IMR-90 (cell line): ENCODE data around the gene NTRK2. TPM values are rescaled to one million over a fixed set of nuclear protein-coding genes. Genes with fewer than 3 reads are reported as not detected.

Experiments used
- ATAC-seq: fragments of 200-7000 bp; cut with Tn5 transposase; 2 replicates; pipeline ENCODE4 v1.9.1; 2020; ENCODE audit warnings: low read depth, mild to moderate bottlenecking, moderate library complexity
- BruUV-seq: library from RNA; stranded (reverse); fragments of 400-500 nt; replicated peaks from 2 replicates; lab custom pipeline; 2021; lab: Mats Ljungman, UMichigan
- CTCF ChIA-PET: fragments of 300-600 bp; formaldehyde crosslinking; extraction: SDS; loops from one replicate; lab custom pipeline; 2021; ENCODE audit warnings: antibody characterized with exemption; lab: Yijun Ruan, JAX
- POLR2A ChIA-PET: fragments of 300-600 bp; sonication (Branson Sonifier 250); formaldehyde crosslinking; loops from one replicate; lab custom pipeline; 2022; ENCODE audit warnings: antibody characterized with exemption; ENCODE audit not compliant: unreplicated experiment; lab: Charles Lee
- DNase-seq: peaks from one replicate; pipeline ENCODE4 v3.0.0; 2013
- H2AFZ ChIP-seq: replicated peaks from 2 replicates; pipeline ENCODE3; 2013; ENCODE audit warnings: low read length, mild to moderate bottlenecking; ENCODE audit not compliant: poor library complexity
- H2AK5ac ChIP-seq: 2 replicates; pipeline ENCODE4 v1.6.1; 2013; ENCODE audit warnings: low read depth, low read length, inconsistent platforms
- H2AK9ac ChIP-seq: replicated peaks from 2 replicates; pipeline ENCODE3; 2013; ENCODE audit warnings: mild to moderate bottlenecking, low read depth, low read length, moderate library complexity; ENCODE audit not compliant: poor library complexity
- H2BK120ac ChIP-seq: 2 replicates; pipeline ENCODE4 v1.6.1; 2013; ENCODE audit warnings: low read depth, low read length, inconsistent platforms
- H2BK15ac ChIP-seq: 3 replicates; pipeline ENCODE4 v1.6.1; 2013; ENCODE audit warnings: low read depth, low read length, inconsistent platforms
- H2BK20ac ChIP-seq: 2 replicates; pipeline ENCODE4 v1.6.1; 2013; ENCODE audit warnings: low read depth, mild to moderate bottlenecking, inconsistent platforms, low read length, moderate library complexity
- H2BK5ac ChIP-seq: 2 replicates; pipeline ENCODE4 v1.6.1; 2013; ENCODE audit warnings: mild to moderate bottlenecking, low read depth, low read length, inconsistent platforms; ENCODE audit not compliant: poor library complexity, severe bottlenecking
- H3K14ac ChIP-seq: replicated peaks from 2 replicates; pipeline ENCODE4 v1.6.1; 2013; ENCODE audit warnings: low read depth, low read length, inconsistent platforms
- H3K18ac ChIP-seq: 2 replicates; pipeline ENCODE4 v1.6.1; 2013; ENCODE audit warnings: low read depth, low read length, control low read depth
- H3K23ac ChIP-seq: 2 replicates; pipeline ENCODE4 v1.6.1; 2013; ENCODE audit warnings: low read depth, low read length, inconsistent platforms
- H3K27ac ChIP-seq: 2 replicates; pipeline ENCODE4 v1.5.1; 2013; ENCODE audit warnings: mild to moderate bottlenecking, control low read depth, low read length; ENCODE audit not compliant: insufficient read depth
- H3K27me3 ChIP-seq: 2 replicates; pipeline ENCODE4 v1.6.1; 2013; ENCODE audit warnings: low read length; ENCODE audit not compliant: control insufficient read depth, insufficient read depth
- H3K36me3 ChIP-seq: 2 replicates; pipeline ENCODE4 v1.6.1; 2013; ENCODE audit warnings: low read length, mixed read lengths; ENCODE audit not compliant: control insufficient read depth, insufficient read depth
- H3K4ac ChIP-seq: 2 replicates; pipeline ENCODE4 v1.6.1; 2013; ENCODE audit warnings: low read depth, low read length, inconsistent platforms
- H3K4me1 ChIP-seq: 2 replicates; pipeline ENCODE4 v1.6.1; 2013; ENCODE audit warnings: low read length, mixed read lengths; ENCODE audit not compliant: control insufficient read depth, insufficient read depth
- H3K4me2 ChIP-seq: 2 replicates; pipeline ENCODE4 v1.6.1; 2013; ENCODE audit warnings: low read depth, mild to moderate bottlenecking, control low read depth, low read length, moderate library complexity
- H3K4me3 ChIP-seq: 2 replicates; pipeline ENCODE4 v1.5.1; 2013; ENCODE audit warnings: low read depth, mild to moderate bottlenecking, control low read depth, low read length, moderate library complexity; ENCODE audit not compliant: insufficient read depth
- H3K56ac ChIP-seq: 2 replicates; pipeline ENCODE4 v1.6.1; 2013; ENCODE audit warnings: low read length, inconsistent platforms; ENCODE audit not compliant: insufficient read depth; ENCODE audit errors: extremely low read depth
- H3K79me1 ChIP-seq, 2 experiments: 2 replicates each; pipeline ENCODE4 v1.6.1; 2013; ENCODE audit warnings: low read length in 2 of 2, inconsistent platforms in 1 of 2, low read depth in 1 of 2
- H3K9ac ChIP-seq: 2 replicates; pipeline ENCODE4 v1.6.1; 2013; ENCODE audit warnings: low read depth, low read length, control low read depth
- H3K9me1 ChIP-seq: 2 replicates; pipeline ENCODE4 v1.6.1; 2013; ENCODE audit warnings: low read length, inconsistent platforms; ENCODE audit not compliant: insufficient read depth
- H3K9me3 ChIP-seq: 2 replicates; pipeline ENCODE4 v1.6.1; 2013; ENCODE audit warnings: low read length; ENCODE audit not compliant: control insufficient read depth, insufficient read depth
- H4K20me1 ChIP-seq: 2 replicates; pipeline ENCODE4 v1.6.1; 2013; ENCODE audit warnings: low read length, inconsistent platforms; ENCODE audit not compliant: insufficient read depth
- H4K5ac ChIP-seq: 2 replicates; pipeline ENCODE4 v1.6.1; 2013; ENCODE audit warnings: mild to moderate bottlenecking, low read depth, low read length, control low read depth
- H4K8ac ChIP-seq, 2 experiments: 2 replicates each; pipeline ENCODE4 v1.6.1; 2013; ENCODE audit warnings: low read depth in 2 of 2, low read length in 2 of 2, control low read depth in 1 of 2, inconsistent platforms in 1 of 2
- H4K91ac ChIP-seq: 2 replicates; pipeline ENCODE4 v1.6.1; 2013; ENCODE audit warnings: low read depth, low read length, inconsistent platforms; ENCODE audit not compliant: insufficient read depth
- CHD1 ChIP-seq: IDR thresholded peaks from 2 replicates; pipeline ENCODE4 v1.6.1; 2012; ENCODE audit warnings: low read depth, low read length, improper control_type of control experiment
- POLR2A ChIP-seq: IDR thresholded peaks from 2 replicates; pipeline ENCODE4 v1.6.1; 2012; ENCODE audit warnings: mild to moderate bottlenecking, low read depth, low read length
- RAD21 ChIP-seq: IDR thresholded peaks from 2 replicates; pipeline ENCODE4 v1.6.1; 2012; ENCODE audit warnings: low read length, improper control_type of control experiment
- SMC3 ChIP-seq: fragments of 150-350 bp; IDR thresholded peaks from 2 replicates; pipeline ENCODE4 v1.6.1; 2016; ENCODE audit warnings: low read depth, mild to moderate bottlenecking, antibody characterized with exemption, low read length, moderate library complexity
- USF2 ChIP-seq: fragments of 150-350 bp; IDR thresholded peaks from 2 replicates; pipeline ENCODE4 v1.6.1; 2017; ENCODE audit warnings: mild to moderate bottlenecking, antibody characterized with exemption, low read length, low read depth
- WGBS, 2 experiments: methylation state at CpG; one replicate each; pipeline versions ENCODE4 v1.1.5 to v1.1.7; 2013; ENCODE audit warnings: missing lambda C conversion rate in 2 of 2; ENCODE audit not compliant: insufficient read length in 1 of 2; ENCODE audit errors: extremely low coverage in 2 of 2; 5-methylcytosine and 5-hydroxymethylcytosine counted together
- dilution Hi-C: fragments of 300-500 bp; cut with HindIII; formaldehyde crosslinking; loops from one replicate; pipeline ENCODE4 v1.14.3; 2018; ENCODE audit warnings: low sequenced_read_pairs; ENCODE audit not compliant: unreplicated experiment
- in situ Hi-C: fragments of 300-500 bp; cut with MboI; formaldehyde crosslinking; loops from 3 replicates; pipeline ENCODE4 v1.14.3; 2019; ENCODE audit warnings: low sequenced_read_pairs, inconsistent platforms, mixed read lengths
- intact Hi-C: fragments of 100-400 bp; cut with micrococcal nuclease; formaldehyde crosslinking; loops from 2 replicates; pipeline ENCODE4 v1.10.0; 2022
- polyA plus RNA-seq, 3 experiments: library from polyadenylated mRNA; depleted of rRNA; stranded (reverse); fragments of >200 nt; gene quantifications; 2 replicates each; pipeline ENCODE4 v1.2.3, GENCODE V29; 2012; ENCODE audit warnings: low replicate concordance in 1 of 3
- total RNA-seq: library from RNA; depleted of rRNA; stranded (reverse); fragments of >200 nt; gene quantifications from 2 replicates; pipeline ENCODE4 v1.2.3, GENCODE V29; 2012

The NTRK2 gene
- total and polyA plus RNA-seq, 2 of the 4 experiments (the other 2 are of a cell fraction): under 0.01 to 0.02 TPM

- no peak overlapping the region for H2BK5ac ChIP-seq
- ChIA-PET POLR2A (no interaction called here), CTCF (no interaction called here)
- H2AK9ac ChIP-seq: no peak overlapping the region
- H3K4ac ChIP-seq: no peak overlapping the region
- H2AK5ac ChIP-seq: no peak overlapping the region
- no peak overlapping the region for H4K5ac ChIP-seq
- no peak overlapping the region for H4K91ac ChIP-seq
- H3K79me1 ChIP-seq: no peaks in the 10 kb centered on the region
- H2BK20ac ChIP-seq: no peak overlapping the region
- no peak overlapping the region for H2BK120ac ChIP-seq
- no peak overlapping the region for H3K56ac ChIP-seq
- dilution Hi-C loops (no loop called here), intact Hi-C loops (no loop called here), in situ Hi-C loops (no loop called here)
- no peak overlapping the region for H3K27ac ChIP-seq
- ATAC-seq (no peak), DNase-seq (no peak)
- H3K36me3 ChIP-seq: no peaks in the 10 kb centered on the region
- H4K20me1 ChIP-seq: no peaks in the 10 kb centered on the region
- no peak overlapping the region for H2AFZ ChIP-seq
- TF ChIP-seq POLR2A (no peak), SMC3 (no peak), USF2 (no peak), CHD1 (no peak), RAD21 (no peak)
- H3K18ac ChIP-seq: no peak overlapping the region
- no peak overlapping the region for H3K14ac ChIP-seq
- no peak overlapping the region for H3K23ac ChIP-seq
- no peaks in the 10 kb centered on the region for H3K27me3 ChIP-seq
- H3K9me3 ChIP-seq: peaks cover 2% of the 10 kb centered on the region; the same call in 1 of the 2 replicates
- no peaks in the 10 kb centered on the region for H3K4me1 ChIP-seq
- H3K9me1 ChIP-seq: no peaks in the 10 kb centered on the region
- H2BK15ac ChIP-seq: no peak overlapping the region
- no peak overlapping the region for H3K4me3 ChIP-seq
- H3K4me2 ChIP-seq: no peak overlapping the region
- no peak overlapping the region for H3K9ac ChIP-seq
- no peak overlapping the region for H4K8ac ChIP-seq
- 10% methylated on average over 1 of the region's 1 CpG; no CpG with 5 or more reads in 1 of the 2 experiments for WGBS, 2 experiments
- no TSS peak for BruUV-seq
Measured at GRCh38 chr9:84636436-84636835, 33.1 kb upstream of the NTRK2 start.
